Endodermal cell (in vitro differentiated cells): ENCODE measurements around the gene SLC35F1. TPM values are rescaled to one million over a fixed set of nuclear protein-coding genes. Genes with fewer than 3 reads are reported as not detected.

ENCODE experiments used
- DNase-seq: peaks from one replicate; pipeline ENCODE4 v3.0.0-alpha.2; 2017
- H3K27ac ChIP-seq: 2 replicates; pipeline ENCODE4 v1.5.1; 2013; ENCODE audit warnings: mild to moderate bottlenecking, low read depth, low read length, moderate library complexity
- H3K27me3 ChIP-seq: 2 replicates; pipeline ENCODE4 v1.6.1; 2013; ENCODE audit warnings: mild to moderate bottlenecking, low read length, moderate library complexity; ENCODE audit not compliant: insufficient read depth, control insufficient read depth, poor library complexity, severe bottlenecking
- H3K36me3 ChIP-seq: 2 replicates; pipeline ENCODE4 v1.7.0; 2013; ENCODE audit warnings: mild to moderate bottlenecking, low read length, moderate library complexity; ENCODE audit not compliant: control insufficient read depth, insufficient read depth
- H3K4me1 ChIP-seq: one replicate; pipeline ENCODE4 v1.7.0; 2013; ENCODE audit warnings: low read length; ENCODE audit not compliant: control insufficient read depth, insufficient read depth
- H3K4me3 ChIP-seq: 2 replicates; pipeline ENCODE4 v1.5.1; 2013; ENCODE audit warnings: mild to moderate bottlenecking, low read length, moderate library complexity
- H3K9ac ChIP-seq: 2 replicates; pipeline ENCODE4 v1.6.1; 2013; ENCODE audit warnings: mild to moderate bottlenecking, low read length, moderate library complexity; ENCODE audit not compliant: poor library complexity, severe bottlenecking; ENCODE audit errors: extremely low read depth
- H3K9me3 ChIP-seq: 2 replicates; pipeline ENCODE4 v1.6.1; 2013; ENCODE audit warnings: mild to moderate bottlenecking, low read length, moderate library complexity; ENCODE audit not compliant: control insufficient read depth
- H3K27ac Mint-ChIP-seq: 2 replicates; pipeline ENCODE4 v1.8.0; 2020; ENCODE audit warnings: mixed read lengths
- H3K27me3 Mint-ChIP-seq: 2 replicates; pipeline ENCODE4 v1.8.0; 2021; ENCODE audit warnings: mild to moderate bottlenecking, mixed read lengths; ENCODE audit not compliant: insufficient read depth
- H3K36me3 Mint-ChIP-seq: 2 replicates; pipeline ENCODE4 v1.8.0; 2020; ENCODE audit warnings: low read depth, mixed read lengths
- H3K4me1 Mint-ChIP-seq: 2 replicates; pipeline ENCODE4 v1.8.0; 2020; ENCODE audit warnings: mixed read lengths
- H3K4me3 Mint-ChIP-seq: 2 replicates; pipeline ENCODE4 v1.8.0; 2020; ENCODE audit warnings: mild to moderate bottlenecking, moderate library complexity, mixed read lengths
- H3K9me3 Mint-ChIP-seq: 2 replicates; pipeline ENCODE4 v1.8.0; 2020; ENCODE audit warnings: mild to moderate bottlenecking, mixed read lengths
- WGBS, 2 experiments: methylation state at CpG; one replicate each; pipeline versions ENCODE4 v1.1.5 to v1.1.7; 2013; ENCODE audit warnings: missing lambda C conversion rate in 2 of 2, mixed read lengths in 1 of 2; ENCODE audit not compliant: insufficient coverage in 1 of 2, insufficient read length in 1 of 2; 5-methylcytosine and 5-hydroxymethylcytosine counted together
- total RNA-seq, 2 donors: library from RNA; stranded (reverse); fragmentation: NEBNext Ultra II Directional in 1 of 2; extraction: Animal tissue kit (Norgen Biotek cat#: 25700) in 1 of 2; gene quantifications; 2 replicates in 1 of 2; 3 replicates in 1 of 2; pipeline ENCODE4 v1.2.1, GENCODE V29; 2021
- TF ChIP-seq, protein P1 (sequence below): fragments of 200-600 bp; sonication (generic); conservative IDR thresholded peaks from 2 replicates; pipeline ENCODE4 v1.5.0; 2021; ENCODE audit warnings: antibody characterized with exemption, mild to moderate bottlenecking

The SLC35F1 gene
- total RNA-seq, 2 donors from 2014 or later, result 6.7 to 12.8 TPM

DNA sequence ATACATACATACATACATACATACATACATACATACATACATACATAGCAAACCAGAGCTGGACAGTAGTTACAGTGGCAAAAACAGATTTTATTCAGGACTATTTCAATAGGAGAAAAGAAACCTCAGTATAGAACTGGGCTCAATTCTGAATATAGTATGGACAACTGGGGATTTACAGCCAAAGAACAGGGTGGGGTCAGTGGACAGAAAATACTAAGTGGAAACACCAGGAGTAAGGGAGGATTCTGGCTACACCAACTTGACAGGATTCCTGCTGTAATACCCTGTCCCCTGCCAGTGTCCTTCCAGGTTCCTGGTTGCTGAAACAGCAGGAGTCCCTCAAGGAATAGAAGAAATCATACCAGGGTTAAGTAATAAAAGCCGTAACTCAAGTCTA is 293.1 kb downstream of the SLC35F1 start:
- Mint-ChIP-seq H3K4me1 (peaks cover 4% of the 10 kb centered on the region), H3K4me3 (no peak overlapping the region), H3K27me3 (no peaks in the 10 kb centered on the region), H3K36me3 (no peaks in the 10 kb centered on the region), H3K9me3 (peaks cover 3% of the 10 kb centered on the region), H3K27ac (no peak overlapping the region)
- WGBS, 2 experiments, result 91 to 100% methylated on average over 1 of the region's 1 CpG
- H3K36me3 ChIP-seq, result no peaks in the 10 kb centered on the region
- peaks cover 5% of the 10 kb centered on the region for H3K4me1 ChIP-seq
- H3K9ac ChIP-seq, result no peak overlapping the region
- no peak for DNase-seq
- H3K27ac ChIP-seq, result no peak overlapping the region
- no peaks in the 10 kb centered on the region for H3K9me3 ChIP-seq
- no peak overlapping the region for H3K4me3 ChIP-seq
- TF ChIP-seq, protein P1, sequence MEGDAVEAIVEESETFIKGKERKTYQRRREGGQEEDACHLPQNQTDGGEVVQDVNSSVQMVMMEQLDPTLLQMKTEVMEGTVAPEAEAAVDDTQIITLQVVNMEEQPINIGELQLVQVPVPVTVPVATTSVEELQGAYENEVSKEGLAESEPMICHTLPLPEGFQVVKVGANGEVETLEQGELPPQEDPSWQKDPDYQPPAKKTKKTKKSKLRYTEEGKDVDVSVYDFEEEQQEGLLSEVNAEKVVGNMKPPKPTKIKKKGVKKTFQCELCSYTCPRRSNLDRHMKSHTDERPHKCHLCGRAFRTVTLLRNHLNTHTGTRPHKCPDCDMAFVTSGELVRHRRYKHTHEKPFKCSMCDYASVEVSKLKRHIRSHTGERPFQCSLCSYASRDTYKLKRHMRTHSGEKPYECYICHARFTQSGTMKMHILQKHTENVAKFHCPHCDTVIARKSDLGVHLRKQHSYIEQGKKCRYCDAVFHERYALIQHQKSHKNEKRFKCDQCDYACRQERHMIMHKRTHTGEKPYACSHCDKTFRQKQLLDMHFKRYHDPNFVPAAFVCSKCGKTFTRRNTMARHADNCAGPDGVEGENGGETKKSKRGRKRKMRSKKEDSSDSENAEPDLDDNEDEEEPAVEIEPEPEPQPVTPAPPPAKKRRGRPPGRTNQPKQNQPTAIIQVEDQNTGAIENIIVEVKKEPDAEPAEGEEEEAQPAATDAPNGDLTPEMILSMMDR, result no peak
- no peaks in the 10 kb centered on the region for H3K27me3 ChIP-seq

DNA sequence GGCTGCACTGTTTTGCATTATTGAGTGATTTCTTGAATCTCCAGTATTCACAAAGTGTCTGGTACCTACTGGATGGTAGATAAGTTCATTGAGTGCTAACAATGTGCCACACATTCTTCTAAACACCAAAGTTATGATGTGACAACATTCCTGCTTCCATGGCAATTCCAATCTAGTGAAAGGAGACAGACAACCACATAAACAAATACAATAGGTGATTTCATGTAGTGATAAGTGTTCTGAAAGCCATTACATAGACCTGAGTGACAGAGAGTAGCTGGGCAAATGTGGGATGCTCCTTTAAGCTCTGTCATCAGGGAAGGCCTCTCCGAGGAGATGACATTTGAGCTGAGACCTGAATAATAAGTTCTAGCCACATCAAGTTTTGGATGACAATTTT is 295.5 kb downstream of the SLC35F1 start:
- Histone ChIP-seq H3K27me3 (no peaks in the 10 kb centered on the region), H3K4me3 (no peak overlapping the region), H3K9me3 (no peaks in the 10 kb centered on the region), H3K36me3 (no peaks in the 10 kb centered on the region), H3K27ac (no peak overlapping the region), H3K4me1 (peaks cover 3% of the 10 kb centered on the region), H3K9ac (no peak overlapping the region)
- H3K4me1 Mint-ChIP-seq, result peaks cover 12% of the 10 kb centered on the region
- no peaks in the 10 kb centered on the region for H3K27me3 Mint-ChIP-seq
- no peaks in the 10 kb centered on the region for H3K36me3 Mint-ChIP-seq
- no peak for DNase-seq
- H3K27ac Mint-ChIP-seq, result no peak overlapping the region
- WGBS, 2 experiments, result 83 to 88% methylated on average over 1 of the region's 1 CpG
- H3K4me3 Mint-ChIP-seq, result no peak overlapping the region
- peaks cover 3% of the 10 kb centered on the region for H3K9me3 Mint-ChIP-seq
- TF ChIP-seq, protein P1, result no peak

DNA sequence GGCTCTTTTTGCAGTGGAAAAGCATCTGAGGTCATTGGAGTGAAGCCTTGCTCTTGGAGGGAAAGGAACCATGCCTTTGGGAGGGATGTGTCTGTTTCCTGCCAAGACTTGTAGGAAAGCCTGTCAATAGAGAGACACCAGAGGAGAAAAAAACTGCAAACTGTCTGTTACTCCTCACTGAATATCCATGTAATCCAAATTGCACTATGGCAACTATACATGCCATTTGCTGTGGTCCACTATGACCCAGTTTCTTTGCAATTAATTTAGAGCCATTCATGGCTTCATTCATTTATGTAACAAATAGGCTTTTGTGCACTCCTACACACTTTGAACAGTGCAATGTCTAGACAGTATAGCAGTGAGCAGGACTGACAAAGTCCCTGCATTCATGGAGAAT is 296.5 kb downstream of the SLC35F1 start:
- Mint-ChIP-seq H3K27me3 (no peaks in the 10 kb centered on the region), H3K36me3 (no peaks in the 10 kb centered on the region), H3K4me1 (peaks cover 18% of the 10 kb centered on the region), H3K27ac (no peak overlapping the region), H3K9me3 (peaks cover 3% of the 10 kb centered on the region), H3K4me3 (no peak overlapping the region)
- Histone ChIP-seq H3K9me3 (no peaks in the 10 kb centered on the region), H3K27me3 (no peaks in the 10 kb centered on the region), H3K27ac (peak overlapping the region; percentile 85), H3K4me1 (peaks cover 1% of the 10 kb centered on the region), H3K9ac (no peak overlapping the region), H3K36me3 (no peaks in the 10 kb centered on the region), H3K4me3 (no peak overlapping the region)
- no peak for DNase-seq
- TF ChIP-seq, protein P1, result no peak
